ENCODE measurements around the gene ITGAE. TPM values are rescaled to one million over a fixed set of nuclear protein-coding genes. Genes with fewer than 3 reads are reported as not detected.

The ITGAE gene
- total RNA-seq, 4 donors from 2014 or later, result 16.1 to 29.5 (median 21.4) TPM

GRCh38 chr17:3719265-3719664 is 81.7 kb downstream of the ITGAE start:
- Histone ChIP-seq H3K4me1 (peaks cover 25 to 48% (median 45%) of the 10 kb centered on the region in 4 donors), H3K27me3 (no peaks in the 10 kb centered on the region), H3K36me3 (peaks cover 31 to 73% (median 55%) of the 10 kb centered on the region in 4 donors), H3K9me3 (no peaks in the 10 kb centered on the region), H3K4me3 (no peak overlapping the region), H3K27ac (replicated peaks in 1 of 4) (peak overlapping the region in 2 of 4 donors; percentile 15 to 41)
- no peak for TF ChIP-seq POLR2A (IDR thresholded peaks at IDR 0.05; ENCODE audit: low read depth)
- TF ChIP-seq CTCF (IDR thresholded peaks at IDR 0.05), result no peak
- intact Hi-C loops (cut with DNase I), result no loop called here
- DNase-seq (ENCODE audit: extremely low spot score), result no peak

- peaks cover 23 to 43% (median 40%) of the 10 kb centered on the region in 4 donors for H3K4me1 ChIP-seq
- intact Hi-C loops (cut with DNase I), result no loop called here
Measured at GRCh38 chr17:3718201-3718600, 82.8 kb downstream of the ITGAE start.

GRCh38 chr17:3715296-3715695 is 85.7 kb downstream of the ITGAE start:
- intact Hi-C loops (cut with DNase I), result no loop called here
- Histone ChIP-seq H3K4me1 (peaks cover 7 to 16% (median 13%) of the 10 kb centered on the region in 4 donors), H3K4me3 (no peak overlapping the region), H3K27ac (replicated peaks in 1 of 4) (no peak overlapping the region), H3K27me3 (no peaks in the 10 kb centered on the region), H3K36me3 (peaks cover 35 to 88% (median 71%) of the 10 kb centered on the region in 4 donors), H3K9me3 (no peaks in the 10 kb centered on the region)
- 90% methylated on average over 8 of the region's 8 CpGs for WGBS
- DNase-seq (ENCODE audit: extremely low spot score), result no peak
- TF ChIP-seq CTCF (IDR thresholded peaks at IDR 0.05) (no peak), EP300 (IDR thresholded peaks at IDR 0.05) (no peak), POLR2A (IDR thresholded peaks at IDR 0.05; ENCODE audit: low read depth) (no peak), POLR2AphosphoS5 (IDR thresholded peaks at IDR 0.05) (no peak)

More at GRCh38 chr17:3718201-3718600, 82.8 kb downstream of the ITGAE start:
- 78% methylated on average over 4 of the region's 4 CpGs for WGBS
- H3K27me3 ChIP-seq, result no peaks in the 10 kb centered on the region
- no peak overlapping the region for H3K4me3 ChIP-seq
- DNase-seq (ENCODE audit: extremely low spot score), result no peak
- H3K27ac ChIP-seq (replicated peaks in 1 of 4), result no peak overlapping the region
- H3K36me3 ChIP-seq, result peaks cover 31 to 83% (median 62%) of the 10 kb centered on the region in 4 donors
- TF ChIP-seq POLR2AphosphoS5 (IDR thresholded peaks at IDR 0.05) (no peak), EP300 (IDR thresholded peaks at IDR 0.05) (no peak), CTCF (IDR thresholded peaks at IDR 0.05) (no peak), POLR2A (IDR thresholded peaks at IDR 0.05; ENCODE audit: low read depth) (no peak)
- no peaks in the 10 kb centered on the region for H3K9me3 ChIP-seq

- H3K27me3 ChIP-seq, result no peaks in the 10 kb centered on the region
- no peak for TF ChIP-seq CTCF (IDR thresholded peaks at IDR 0.05)
- no peak for TF ChIP-seq POLR2AphosphoS5 (IDR thresholded peaks at IDR 0.05)
- H3K36me3 ChIP-seq, result peaks cover 35 to 66% (median 57%) of the 10 kb centered on the region in 4 donors
- 70% methylated on average over 12 of the region's 13 CpGs for WGBS
- no peak overlapping the region for H3K27ac ChIP-seq (replicated peaks in 1 of 4)
- peaks cover 0 to 8% (median 0%) of the 10 kb centered on the region in 4 donors for H3K4me1 ChIP-seq
- no peaks in the 10 kb centered on the region for H3K9me3 ChIP-seq
- intact Hi-C loops (cut with DNase I), result no loop called here
- H3K4me3 ChIP-seq, result no peak overlapping the region
- DNase-seq (ENCODE audit: extremely low spot score), result no peak
Measured at GRCh38 chr17:3712811-3713463, 88.1 kb downstream of the ITGAE start.

GRCh38 chr17:3710951-3711383 is 90.0 kb downstream of the ITGAE start:
- intact Hi-C loops (cut with DNase I), result no loop called here

More at GRCh38 chr17:3710951-3711383, 90.0 kb downstream of the ITGAE start:
- DNase-seq (ENCODE audit: extremely low spot score), result no peak
- H3K36me3 ChIP-seq, result peaks cover 18 to 46% (median 37%) of the 10 kb centered on the region in 4 donors
- H3K4me3 ChIP-seq, result no peak overlapping the region
- H3K27me3 ChIP-seq, result no peaks in the 10 kb centered on the region
- peaks cover 0 to 10% (median 0%) of the 10 kb centered on the region in 4 donors for H3K4me1 ChIP-seq
- H3K9me3 ChIP-seq, result no peaks in the 10 kb centered on the region
- TF ChIP-seq POLR2AphosphoS5 (IDR thresholded peaks at IDR 0.05), result peak in 1 of 2 donors; percentile 21
- TF ChIP-seq EP300 (IDR thresholded peaks at IDR 0.05), result no peak
- WGBS, result 61% methylated on average over 5 of the region's 5 CpGs
- H3K27ac ChIP-seq (replicated peaks in 1 of 4), result no peak overlapping the region

Measured in esophagus muscularis mucosa (tissue), 4 donors.